Activated CD4-positive, CD25-positive, alpha-beta regulatory T cell treated with anti-CD3 and anti-CD28 coated beads, Interleukin-2, amount 50 U/mL, for 72 hours (primary cell): Measurements from ENCODE around the gene PTGS1.
A peak's percentile ranks its signal among the peaks of the same experiment; 100 is the strongest.
"Not testable (repeated sequence)": the region's sequence is repeated elsewhere in the genome, so short reads cannot be mapped to it uniquely, and the experiment has no call there.

ENCODE experiments used
- DNase-seq: peaks from one replicate; pipeline ENCODE4 v3.0.0; 2021

Gene PTGS1

GRCh38 chr9:122347348-122348287, 23.2 kb upstream of the PTGS1 start:
- DNase-seq = no peak

DNA sequence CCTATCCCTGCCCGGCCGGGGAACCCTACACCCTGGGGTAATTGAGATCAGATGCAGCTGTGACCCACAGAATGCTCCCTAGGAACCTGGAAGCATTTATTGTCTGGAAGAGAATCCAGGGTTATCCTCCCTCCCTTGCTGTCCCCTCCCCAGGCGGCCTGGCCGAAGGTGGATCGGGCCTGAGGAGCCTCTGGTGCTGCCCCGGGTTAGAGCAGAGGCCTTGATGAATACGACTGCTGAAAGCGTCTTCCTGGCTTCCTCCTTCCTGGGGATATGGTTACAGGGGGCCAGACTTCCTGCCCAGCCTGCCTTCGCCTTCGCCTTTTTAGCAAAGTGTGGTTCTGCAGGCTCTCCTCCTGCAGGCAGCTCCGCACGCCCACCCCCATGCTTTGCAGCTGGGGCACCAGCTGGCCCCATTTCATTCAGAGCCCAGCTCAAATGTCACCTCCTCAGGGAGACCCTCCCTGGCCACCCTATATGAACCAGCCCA, 22.5 kb upstream of the PTGS1 start:
- DNase-seq = no peak

DNA sequence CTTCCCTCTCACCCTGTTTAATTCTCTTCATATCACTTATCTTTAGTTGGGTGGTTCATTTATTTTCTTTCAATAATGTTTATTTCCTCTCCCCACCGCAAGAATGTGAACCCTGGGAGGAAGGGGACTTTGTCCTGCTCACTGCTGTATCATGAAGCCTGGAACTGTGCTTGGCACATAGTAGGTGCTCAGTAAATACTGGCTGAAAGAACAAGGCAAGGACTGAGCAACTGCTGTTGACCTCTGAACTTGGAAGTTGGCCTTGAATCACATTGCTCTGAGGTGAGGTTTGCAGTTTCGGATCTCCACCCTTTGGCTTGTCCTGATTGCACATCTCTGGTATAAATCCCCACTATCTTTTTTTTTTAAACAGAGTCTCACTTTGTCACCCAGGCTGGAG, 22.0 kb upstream of the PTGS1 start:
- no peak for DNase-seq

DNA sequence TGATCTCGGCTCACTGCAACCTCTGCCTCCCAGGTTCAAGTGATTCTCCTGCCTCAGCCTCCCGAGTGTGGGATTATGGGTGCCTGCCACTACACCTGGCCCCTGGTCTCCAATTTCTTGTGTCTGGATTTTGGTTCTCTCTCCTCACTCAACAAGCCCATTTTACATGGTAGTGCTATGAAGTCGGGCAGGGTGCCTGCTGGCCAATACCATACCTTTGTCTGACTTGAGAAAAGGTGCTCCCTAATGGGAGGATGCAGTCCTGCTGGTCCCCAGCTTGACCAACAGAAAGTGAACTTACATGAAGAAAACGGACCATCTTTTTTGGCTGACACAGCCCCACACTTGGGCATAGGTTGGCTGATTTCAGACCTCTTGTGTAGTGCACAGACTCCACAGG, 21.6 kb upstream of the PTGS1 start:
- no peak for DNase-seq

DNA sequence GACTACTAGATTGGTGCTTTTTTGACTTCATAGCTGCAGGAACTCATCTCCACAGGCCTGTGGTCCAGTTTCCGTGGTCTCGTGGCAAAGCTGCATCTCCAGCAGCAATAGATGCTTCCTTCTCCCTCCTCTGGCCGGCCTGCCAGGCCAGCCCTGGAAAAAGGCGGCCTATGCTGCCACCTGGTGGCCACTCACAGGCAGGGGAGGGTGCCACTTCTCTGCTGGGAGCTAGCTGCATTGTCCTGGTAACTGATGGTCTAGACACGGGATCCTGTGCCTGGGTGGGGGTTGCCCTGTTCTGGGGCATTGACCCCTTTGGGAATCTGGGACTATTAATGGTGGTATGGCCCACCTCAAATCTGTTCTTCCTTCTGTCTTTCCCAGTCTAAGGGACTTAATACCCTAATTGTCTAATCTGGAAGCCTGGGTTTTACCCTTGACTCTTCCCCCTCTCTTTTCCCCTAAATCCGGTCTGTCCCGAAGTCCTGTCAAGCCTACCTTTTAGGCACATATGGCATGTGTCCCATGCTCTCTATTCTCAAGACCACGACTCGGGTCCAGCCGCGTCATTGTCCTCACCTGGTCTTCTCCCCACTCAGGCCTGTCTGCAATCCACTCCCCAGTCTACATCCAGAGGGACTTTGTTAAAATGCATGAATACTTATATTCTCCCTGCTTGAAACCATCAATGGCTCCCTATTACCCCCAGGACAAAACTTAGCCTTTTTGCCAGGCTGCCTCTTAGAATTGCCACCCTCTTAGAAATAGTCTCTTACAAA, 20.1 kb upstream of the PTGS1 start:
- peak; percentile 83 for DNase-seq

GRCh38 chr9:122354536-122355199, 16.2 kb upstream of the PTGS1 start:
- no peak for DNase-seq

- DNase-seq = no peak
Measured at GRCh38 chr9:122355336-122355875, 15.4 kb upstream of the PTGS1 start.

DNA sequence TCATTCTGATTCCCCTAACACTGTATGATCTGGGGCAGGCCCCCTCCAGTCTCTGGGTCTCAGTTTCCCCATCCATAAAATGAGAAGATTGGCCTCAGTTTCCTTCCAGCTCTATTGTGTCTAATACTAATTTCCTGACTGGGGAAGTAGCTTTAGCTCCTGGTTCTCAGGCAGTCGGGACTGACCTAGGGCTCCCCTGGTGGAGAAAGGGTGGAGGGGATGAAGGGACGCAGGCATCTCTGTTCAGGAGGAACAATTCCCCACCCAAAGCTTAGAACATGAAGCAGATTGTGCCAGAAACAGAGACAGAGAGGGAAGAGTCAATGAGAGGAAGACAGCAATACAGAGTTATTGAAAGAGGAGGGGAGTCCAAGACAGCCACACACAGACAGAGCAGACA, 14.2 kb upstream of the PTGS1 start:
- DNase-seq = no peak

GRCh38 chr9:122360891-122361290, 9.9 kb upstream of the PTGS1 start:
- DNase-seq = no peak

DNA sequence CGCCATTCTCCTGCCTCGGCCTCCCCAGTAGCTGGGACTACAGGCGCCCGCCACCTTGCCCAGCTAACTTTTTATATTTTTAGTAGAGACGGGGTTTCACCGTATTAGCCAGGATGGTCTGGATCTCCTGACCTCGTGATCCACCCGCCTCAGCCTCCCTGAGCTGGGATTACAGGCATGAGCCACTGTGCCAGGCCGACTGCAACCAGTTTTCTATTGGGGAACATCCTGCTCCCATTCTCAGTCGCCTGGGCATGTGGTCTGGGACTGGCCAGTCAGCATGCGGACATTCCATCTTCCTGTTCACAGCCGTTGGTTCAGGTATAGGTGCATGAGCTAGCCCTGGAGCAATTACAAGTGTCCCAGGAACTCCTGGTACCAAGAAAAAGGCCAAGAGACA, 7.7 kb upstream of the PTGS1 start:
- not testable (repeated sequence) for DNase-seq

- no peak for DNase-seq
Measured at GRCh38 chr9:122364117-122364782, 6.6 kb upstream of the PTGS1 start.

- DNase-seq = no peak
Measured at GRCh38 chr9:122364783-122365150, 6.1 kb upstream of the PTGS1 start.

DNA sequence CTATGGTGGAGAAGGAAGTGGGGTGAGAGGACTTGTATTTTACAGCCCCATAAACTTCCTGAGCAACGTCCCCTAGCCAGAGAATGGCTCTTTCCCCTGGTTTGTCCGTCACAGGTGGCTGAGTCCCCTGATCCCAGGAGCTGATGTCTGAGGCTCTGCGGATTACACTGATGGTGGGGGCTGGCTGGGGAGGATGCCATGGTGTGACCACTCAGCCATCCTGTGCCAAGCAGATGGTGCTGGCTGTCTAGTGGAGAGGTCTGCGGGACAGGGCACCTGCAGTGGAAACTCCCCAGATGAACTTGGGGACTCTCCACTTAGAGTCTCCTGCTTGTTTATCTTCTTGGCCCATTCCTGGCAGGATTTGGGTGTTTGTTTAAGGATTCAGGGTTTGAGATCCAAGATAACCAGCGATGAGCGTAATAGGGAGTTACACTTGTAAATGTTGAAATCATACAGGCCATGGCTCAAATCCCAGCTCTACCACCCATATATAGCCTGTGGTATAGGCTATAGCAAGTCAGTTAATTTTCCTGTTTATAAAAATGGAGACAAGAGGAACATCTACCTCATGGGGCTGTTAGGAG, 4.7 kb upstream of the PTGS1 start:
- no peak for DNase-seq

- DNase-seq = no peak
Measured at GRCh38 chr9:122367065-122367464, 3.8 kb upstream of the PTGS1 start.

DNA sequence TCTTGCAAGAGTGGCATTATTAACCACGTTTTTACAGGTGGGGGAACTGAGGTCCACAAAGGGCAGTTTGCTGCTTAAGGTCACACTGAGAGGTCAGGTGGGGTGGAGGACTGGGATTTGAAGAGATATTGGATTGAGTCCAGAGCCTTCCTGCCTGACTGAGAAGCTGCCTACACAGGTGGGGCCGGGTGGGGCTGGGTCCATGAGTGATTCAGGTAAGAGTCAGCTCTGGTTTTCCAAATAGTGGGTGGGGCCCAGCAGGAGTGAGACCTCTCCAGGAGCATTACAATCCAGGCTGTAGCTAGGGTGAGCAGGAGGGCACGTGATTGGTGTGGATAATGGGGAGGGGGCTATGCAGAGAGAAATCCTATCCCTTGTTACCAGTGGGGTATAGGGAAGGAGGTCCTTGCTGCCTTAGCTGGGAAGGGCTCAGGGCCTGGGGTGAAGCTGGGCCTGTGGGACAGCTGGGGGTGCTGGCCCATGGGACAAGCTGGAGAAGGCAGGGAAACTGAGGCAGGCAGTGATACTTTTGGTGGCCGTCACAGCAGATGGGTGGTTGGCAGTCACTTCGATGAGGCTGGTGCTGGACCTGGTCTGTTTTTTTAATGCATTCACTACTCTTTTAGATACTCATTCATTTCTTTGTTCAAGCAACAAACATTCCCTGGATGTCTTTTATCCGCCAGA, 2.9 kb upstream of the PTGS1 start:
- no peak for DNase-seq

DNA sequence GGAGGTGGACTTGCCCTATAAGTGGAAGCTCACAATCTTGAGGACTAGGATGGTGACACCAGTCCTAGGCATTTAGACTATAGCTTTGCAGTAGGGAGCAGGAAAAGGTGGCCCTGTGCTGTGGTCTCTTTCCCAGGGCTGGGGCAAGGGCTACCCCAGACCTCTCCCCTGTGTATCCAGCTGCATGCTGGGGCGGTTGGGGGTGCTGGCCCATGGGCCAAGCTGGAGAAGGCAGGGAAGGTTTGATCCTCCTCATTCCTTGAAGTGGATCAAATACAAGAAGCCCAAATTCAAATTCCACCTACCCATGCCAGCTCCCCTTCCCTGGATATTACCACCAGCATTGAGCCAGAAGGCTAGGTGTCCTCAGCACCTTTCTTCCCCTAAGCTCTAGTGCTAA, 2.2 kb upstream of the PTGS1 start:
- no peak for DNase-seq

DNA sequence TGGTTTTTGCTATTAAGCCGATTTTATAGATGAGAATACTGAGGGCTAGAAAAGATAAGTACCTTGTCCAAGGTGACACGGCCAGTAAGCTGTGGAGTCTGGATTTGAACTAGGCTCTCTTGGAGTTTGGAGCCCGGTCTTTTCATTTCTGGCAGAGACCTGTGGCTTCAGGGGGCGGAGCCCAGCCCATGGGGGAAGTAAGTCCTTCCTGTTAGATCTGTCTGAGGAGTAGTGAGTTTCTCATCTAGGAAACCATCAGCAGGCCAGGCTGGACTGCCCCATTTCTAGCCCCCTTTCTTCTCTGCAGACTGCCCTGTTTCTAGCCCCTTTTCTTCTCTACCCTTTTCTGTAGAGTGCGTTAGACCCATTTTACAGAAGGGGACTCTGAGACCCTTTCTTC, 521 bp upstream of the PTGS1 start:
- DNase-seq = no peak

DNA sequence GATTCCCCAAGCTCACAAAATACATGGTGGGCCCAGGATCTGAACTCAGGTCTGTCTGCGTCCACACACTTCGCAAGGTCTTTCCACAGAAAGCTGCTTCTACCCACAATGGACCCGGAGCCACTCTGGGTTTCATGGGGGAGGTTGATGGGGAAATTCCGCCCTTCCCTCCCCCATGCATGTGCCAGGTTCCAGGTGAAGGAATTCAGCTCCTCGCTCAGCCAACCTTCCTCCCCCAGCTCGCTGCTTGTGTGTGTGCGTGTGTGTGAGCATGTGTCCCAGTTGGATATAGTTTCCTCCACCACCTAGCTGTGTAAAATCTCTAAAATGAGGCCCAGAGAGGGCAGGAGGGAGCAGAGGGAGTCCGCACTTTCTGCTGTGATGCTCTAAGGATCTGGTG, 1.0 kb downstream of the PTGS1 start:
- no peak for DNase-seq

DNA sequence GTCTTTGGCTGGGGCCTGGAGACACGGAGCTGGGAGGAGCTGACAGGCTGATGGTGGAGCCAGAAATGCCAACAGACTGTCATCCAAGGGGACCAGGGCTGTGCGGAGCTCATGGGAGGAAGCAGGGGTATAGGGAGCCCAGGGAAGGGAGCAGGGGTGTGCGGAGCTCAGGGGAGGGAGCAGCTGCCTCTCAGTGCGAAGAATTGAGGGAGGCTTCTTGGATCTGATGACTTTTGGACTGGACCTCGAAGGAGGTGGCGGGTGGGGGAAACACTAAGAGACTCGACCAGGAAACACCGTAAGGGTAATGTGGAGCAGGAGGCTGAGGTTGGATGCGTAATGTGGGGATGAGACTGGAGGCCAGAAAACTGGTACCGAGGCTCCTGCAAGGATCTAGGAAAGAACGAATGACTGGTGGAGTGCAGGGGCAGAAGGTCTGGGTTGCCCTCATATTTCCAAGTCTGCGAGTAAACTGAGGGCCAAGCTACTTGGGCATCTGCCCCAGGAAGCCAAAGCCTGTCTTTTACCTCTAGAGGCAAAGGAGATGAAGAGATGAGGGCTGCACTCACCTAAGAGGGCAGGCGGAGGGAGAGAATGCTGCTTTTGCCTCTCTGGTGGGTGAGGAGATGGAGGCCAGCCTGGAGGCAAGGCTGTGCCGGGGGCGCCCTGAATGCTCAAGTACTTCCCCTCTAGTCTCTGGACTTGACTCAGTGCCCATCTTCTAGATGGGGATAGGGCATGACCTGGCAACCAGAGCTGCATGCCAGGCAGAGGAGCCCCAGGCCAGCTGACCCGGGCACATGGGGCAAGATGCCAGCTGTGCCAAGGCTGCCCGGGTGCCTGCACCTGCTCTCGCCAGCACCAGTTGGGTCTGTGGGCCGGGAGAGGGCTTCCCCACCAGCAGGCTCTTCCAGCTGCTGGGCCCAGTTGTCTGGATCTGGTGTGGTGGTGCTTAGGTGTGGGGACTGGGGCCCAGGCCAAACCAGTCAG, 2.3 kb downstream of the PTGS1 start:
- DNase-seq = no peak

DNA sequence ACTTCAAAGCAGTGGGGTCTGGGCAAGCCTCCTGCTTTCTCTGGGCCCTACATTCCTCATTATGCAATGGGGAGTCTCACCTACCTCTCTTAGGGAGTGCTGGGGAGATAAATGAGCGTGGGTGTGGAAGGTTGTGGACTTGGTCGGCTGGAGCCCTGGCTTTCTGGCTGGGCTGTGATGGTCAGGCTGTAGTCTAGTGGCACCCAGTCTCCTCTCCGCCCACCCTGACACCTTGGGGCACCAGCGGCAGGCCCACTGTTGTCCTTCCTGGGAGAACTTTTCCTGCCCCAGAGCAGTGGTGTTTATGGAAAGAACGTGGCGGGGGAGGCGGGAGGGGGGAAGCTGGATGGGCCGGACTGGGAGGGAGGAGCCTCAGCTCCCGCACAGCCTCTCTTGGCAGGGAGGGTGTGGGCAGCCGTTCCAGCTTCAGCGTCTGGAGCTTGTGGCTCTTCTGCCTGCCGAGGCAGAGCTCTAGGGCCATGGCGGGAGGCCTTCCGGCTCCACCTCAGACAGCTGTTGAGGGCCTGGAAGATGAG, 4.1 kb downstream of the PTGS1 start:
- DNase-seq = no peak
